Measurements from ENCODE around the gene MYH14.

GRCh38 chr19:50202962-50203280, 501 bp upstream of the MYH14 start:
- TF ChIP-seq POLR2AphosphoS5 (IDR thresholded peaks at IDR 0.05) (no peak), CTCF (IDR thresholded peaks at IDR 0.05; ENCODE audit: poor library complexity, severe bottlenecking) (no peak), EP300 (conservative IDR thresholded peaks at IDR 0.05; ENCODE audit: poor library complexity, severe bottlenecking) (no peak), EZH2 (IDR thresholded peaks at IDR 0.05; ENCODE audit: borderline replicate concordance, insufficient read depth, low read length, poor library complexity, severe bottlenecking) (no peak), SMC3 (conservative IDR thresholded peaks at IDR 0.05; ENCODE audit: poor library complexity) (no peak), REST (IDR thresholded peaks at IDR 0.05; ENCODE audit: borderline replicate concordance) (no peak)
